ENCODE data around the gene TSPAN4. TPM values are rescaled to one million over a fixed set of nuclear protein-coding genes. Genes with fewer than 3 reads are reported as not detected.
A peak's percentile ranks its signal among the peaks of the same experiment; 100 is the strongest.

The TSPAN4 gene
- total and polyA plus RNA-seq, 9 of the 15 experiments (the other 6 are each of a cell fraction or from before 2014, with no cell fraction given), result 0.07 to 31.0 (median 15.7) TPM

GRCh38 chr11:843818-844692, 1.4 kb downstream of the TSPAN4 start (continued):
- 0 out of 2 replicates have a peak, but pooled peaks have one; percentile 41 for TF ChIP-seq ZNF395 (CRISPR knock-in tag; IDR thresholded peaks at IDR 0.05)
- peak in 1 of 2 experiments; percentile 75 for TF ChIP-seq MNT (conservative IDR thresholded peaks at IDR 0.05)
- peak; percentile 53; the same call in 1 of the 2 replicates for TF ChIP-seq GABPA (tag; conservative IDR thresholded peaks at IDR 0.05; ENCODE audit: low read depth)
- no peak for TF ChIP-seq SRF (CRISPR knock-in tag; IDR thresholded peaks at IDR 0.05)
- peak; percentile 34; the same call in 1 of the 2 replicates for TF ChIP-seq ZBTB7A (IDR thresholded peaks at IDR 0.05; ENCODE audit: borderline replicate concordance, control insufficient read depth, low read depth, low read length)
- TF ChIP-seq ETS1 (conservative IDR thresholded peaks at IDR 0.05; ENCODE audit: control insufficient read depth, low read depth, low read length), result peak; percentile 14; the same call in 1 of the 2 replicates
- no peak for TF ChIP-seq FOXP4 (CRISPR knock-in tag; IDR thresholded peaks at IDR 0.05; ENCODE audit: borderline replicate concordance)
- no peak for TF ChIP-seq POU5F1 (IDR thresholded peaks at IDR 0.05; ENCODE audit: borderline replicate concordance, low read depth, low read length, partially characterized antibody)
- TF ChIP-seq ETV5 (CRISPR knock-in tag; IDR thresholded peaks at IDR 0.05; ENCODE audit: low read depth), result 0 out of 2 replicates have a peak, but pooled peaks have one; percentile 20
- TF ChIP-seq HLTF (IDR thresholded peaks at IDR 0.05), result no peak
- TF ChIP-seq ZNF133 (CRISPR knock-in tag; IDR thresholded peaks at IDR 0.05), result no peak
- TF ChIP-seq E2F4 (CRISPR knock-in tag; IDR thresholded peaks at IDR 0.05; ENCODE audit: low read depth), result no peak
- TF ChIP-seq SIN3A (IDR thresholded peaks at IDR 0.05; ENCODE audit: borderline replicate concordance in 2 of 2, control insufficient read depth in 1 of 2, low read depth in 2 of 2, low read length in 2 of 2), result 0 out of 4 replicates have a peak, but pooled peaks of 1 of the 2 experiments have one; percentile 14
- TF ChIP-seq ZBTB9 (CRISPR knock-in tag; IDR thresholded peaks at IDR 0.05), result peak; percentile 99

Measured in K562 (cell line).